GM18951 (cell line): ENCODE measurements around the gene PSG2.
"Not testable (repeated sequence)": the region's sequence is repeated elsewhere in the genome, so short reads cannot be mapped to it uniquely, and the experiment has no call there.

ENCODE experiments used
- POLR2A ChIP-seq: IDR thresholded peaks from 4 replicates; pipeline ENCODE4 v1.6.1; 2011; ENCODE audit warnings: mild to moderate bottlenecking; ENCODE audit not compliant: insufficient read length, insufficient read depth; ENCODE audit errors: extremely low read depth
- in situ Hi-C: fragments of 300-500 bp; cut with MboI; formaldehyde crosslinking; loops from one replicate; pipeline ENCODE4 v1.12.0; 2022; ENCODE audit warnings: low sequenced_read_pairs, mixed read lengths, inconsistent platforms; ENCODE audit not compliant: unreplicated experiment

PSG2 gene

DNA sequence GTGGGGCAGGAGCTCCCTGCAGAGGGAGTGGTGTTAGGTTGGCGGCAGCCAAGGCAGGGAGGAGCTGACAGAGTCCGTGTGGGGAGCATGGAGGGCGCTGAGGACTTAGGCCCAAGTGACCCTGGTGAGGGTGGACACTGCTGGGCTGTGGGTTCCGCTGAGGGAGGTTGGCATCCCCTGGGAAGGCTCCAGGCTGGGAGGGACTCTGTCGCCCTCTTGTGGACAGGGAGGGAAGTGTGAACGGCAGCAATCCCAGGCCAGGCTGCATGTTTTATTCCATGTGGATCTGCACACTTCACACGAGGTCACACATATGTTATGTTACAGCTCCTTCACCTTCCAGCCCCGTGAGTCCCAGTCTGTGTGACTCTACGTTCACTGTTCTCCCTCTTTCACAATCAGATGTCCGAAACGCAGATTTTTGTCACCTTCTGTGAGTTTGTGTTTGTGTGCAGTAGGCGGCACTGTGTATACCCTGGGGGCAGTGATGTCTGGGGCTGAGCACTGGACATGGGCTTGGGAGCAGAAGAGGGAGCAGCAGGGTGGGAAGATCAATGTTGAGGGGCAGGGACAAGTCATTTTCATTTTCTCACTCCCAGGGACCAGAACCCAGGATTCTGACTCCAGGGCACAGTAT is 1.8 kb upstream of the PSG2 start:
- in situ Hi-C loops: not testable (repeated sequence)

DNA sequence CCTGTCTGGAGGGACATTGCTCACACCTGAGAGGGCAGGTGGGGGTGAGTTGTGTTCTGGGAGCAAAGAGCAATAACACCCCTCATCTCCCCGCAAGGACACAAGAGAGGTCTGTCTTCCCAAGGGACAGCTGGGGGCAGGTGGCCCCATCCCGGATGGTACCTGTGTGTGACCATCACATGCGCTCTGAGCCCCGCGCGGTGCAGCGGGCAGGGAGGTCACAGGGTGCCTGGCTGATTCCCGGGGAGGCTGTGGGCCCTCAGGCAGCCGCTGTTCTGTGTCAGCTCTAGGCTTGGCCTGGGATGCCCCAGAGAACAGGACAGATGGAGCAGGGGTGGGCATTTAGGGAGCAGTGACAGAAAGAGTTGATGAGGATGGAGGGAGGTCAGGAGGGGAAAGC is 1.2 kb upstream of the PSG2 start:
- in situ Hi-C loops: not testable (repeated sequence)

DNA sequence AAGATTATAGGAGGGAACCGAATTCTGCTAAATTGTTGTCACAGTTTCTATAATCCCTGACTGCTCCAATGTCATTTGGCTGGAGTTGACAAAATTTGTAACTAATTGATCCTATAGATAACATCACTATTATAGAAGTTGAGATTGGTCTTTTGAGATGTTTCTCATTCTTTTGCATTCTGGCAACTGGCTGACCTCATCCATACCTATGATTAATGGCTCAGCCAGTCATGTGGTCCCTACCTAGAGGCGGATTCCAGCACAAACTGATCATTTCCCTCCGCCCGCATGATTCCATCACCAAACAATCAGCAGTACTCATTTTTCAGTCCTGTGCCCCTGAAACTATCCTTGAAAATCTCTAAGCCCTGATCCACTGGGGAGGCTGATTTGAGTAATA is 4.2 kb downstream of the PSG2 start:
- no peak for TF ChIP-seq POLR2A
- in situ Hi-C loops: no loop called here

DNA sequence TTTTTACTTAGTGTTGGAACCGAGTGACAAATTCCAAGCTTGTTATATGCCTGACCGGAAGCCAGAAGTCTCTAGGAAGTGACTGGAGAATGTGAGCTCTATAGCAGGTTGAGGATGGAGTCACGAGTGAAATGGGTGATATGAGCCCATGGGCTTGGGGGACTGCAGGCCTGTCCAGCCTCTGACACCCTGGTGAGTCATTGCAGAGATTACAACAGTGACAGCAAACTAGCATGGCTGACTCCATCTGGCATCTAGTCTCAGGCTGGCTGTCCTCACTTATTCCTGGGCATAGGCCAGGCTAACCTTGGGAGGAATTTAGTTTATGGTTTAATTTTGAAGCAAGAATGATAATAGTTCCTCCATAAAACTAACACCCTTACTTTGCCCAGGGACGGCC is 4.6 kb downstream of the PSG2 start:
- in situ Hi-C loops: not testable (repeated sequence)

DNA sequence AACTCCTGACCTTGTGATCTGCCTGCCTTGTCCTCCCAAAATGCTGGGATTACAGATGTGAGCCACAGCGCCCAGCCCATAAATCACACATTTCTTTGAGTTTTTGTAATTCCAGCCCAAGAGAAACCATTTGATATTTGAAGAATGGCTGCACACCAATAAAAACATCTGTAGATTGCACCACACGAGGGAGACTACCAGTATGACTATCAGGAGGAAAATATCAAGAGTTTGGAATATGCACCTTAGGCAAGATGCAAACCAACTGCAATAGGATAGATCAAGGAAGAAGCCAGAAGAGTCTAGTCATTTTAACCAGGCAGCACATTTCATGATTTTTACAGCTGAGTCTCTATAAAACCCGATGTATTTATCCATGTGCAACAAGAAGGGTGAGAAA is 20.1 kb downstream of the PSG2 start:
- in situ Hi-C loops: not testable (repeated sequence)

DNA sequence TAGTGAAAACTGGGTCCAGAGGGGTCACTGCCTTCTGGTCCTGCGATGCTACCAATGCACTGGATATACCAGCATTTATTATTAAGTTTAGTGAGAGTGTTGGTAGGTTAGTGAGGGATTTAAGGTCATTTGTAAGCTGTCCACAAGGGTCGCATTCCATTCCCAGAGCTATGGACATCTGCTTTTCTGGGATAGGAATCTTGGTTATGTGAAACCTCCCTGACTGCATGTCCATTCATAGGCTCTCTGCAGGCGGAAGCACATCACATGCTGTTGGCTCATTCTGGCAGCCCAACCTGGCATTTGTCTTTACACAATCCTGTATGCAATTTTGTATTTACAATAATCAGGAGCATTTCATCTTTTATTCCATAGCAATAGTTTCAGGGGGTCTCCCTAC is 21.2 kb downstream of the PSG2 start:
- in situ Hi-C loops: not testable (repeated sequence)

DNA sequence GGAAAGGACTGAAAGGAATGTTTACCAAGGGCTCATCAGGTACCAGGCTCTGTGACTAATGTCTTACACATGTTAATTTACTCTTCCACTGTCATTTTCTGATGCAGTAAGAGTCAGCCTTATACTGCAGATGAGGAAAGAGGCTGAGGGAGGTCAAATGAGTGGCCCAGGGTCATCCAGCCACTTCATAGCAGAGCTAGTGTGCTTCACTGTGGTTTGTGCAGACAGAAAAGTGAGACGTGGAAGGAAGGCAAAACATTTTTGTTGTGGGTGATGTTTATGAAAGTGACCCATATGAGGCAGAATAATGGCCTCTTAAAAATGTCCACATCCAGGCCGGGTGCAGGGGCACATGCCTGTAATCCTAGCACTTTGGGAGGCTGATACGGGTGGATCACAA is 22.2 kb downstream of the PSG2 start:
- in situ Hi-C loops: not testable (repeated sequence)

DNA sequence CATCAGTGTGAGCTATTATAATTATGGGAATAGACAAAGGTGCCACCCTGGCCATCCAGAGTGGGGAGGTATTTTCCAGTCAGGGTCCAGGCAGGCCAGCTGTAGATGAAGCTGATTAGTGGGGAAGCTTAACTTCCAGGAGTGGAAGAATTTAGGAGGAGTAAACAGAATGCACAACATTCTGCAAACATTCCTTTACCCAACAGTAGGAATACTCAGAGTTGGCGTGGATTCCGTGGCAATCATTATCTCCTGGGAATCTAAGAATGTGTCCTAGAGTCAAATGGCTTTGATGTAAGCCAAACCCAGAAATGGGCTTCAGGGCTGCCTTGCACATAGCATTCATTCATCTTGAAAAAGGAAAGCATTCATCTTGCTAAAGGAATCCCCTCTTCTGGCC is 23.0 kb downstream of the PSG2 start:
- in situ Hi-C loops: not testable (repeated sequence)

DNA sequence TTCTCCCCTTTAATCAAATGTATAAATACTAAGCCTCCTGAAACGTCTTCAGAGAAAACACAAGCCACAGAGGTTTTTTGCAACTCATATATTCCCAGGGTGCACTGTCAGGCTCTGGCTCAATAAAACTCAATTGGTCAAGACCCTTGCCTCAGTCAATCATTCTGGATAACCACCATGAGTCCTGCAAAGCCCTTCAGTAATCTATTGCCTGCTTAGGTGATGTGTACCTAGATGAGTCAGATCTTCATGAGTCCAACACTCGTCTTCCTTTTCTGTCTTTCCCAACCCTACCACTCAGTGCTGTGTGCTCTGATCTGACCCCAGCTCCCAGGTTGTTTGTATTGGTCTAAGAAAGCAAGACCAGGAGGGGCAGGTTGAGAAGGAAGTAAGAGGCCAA is 24.1 kb downstream of the PSG2 start:
- in situ Hi-C loops: not testable (repeated sequence)

DNA sequence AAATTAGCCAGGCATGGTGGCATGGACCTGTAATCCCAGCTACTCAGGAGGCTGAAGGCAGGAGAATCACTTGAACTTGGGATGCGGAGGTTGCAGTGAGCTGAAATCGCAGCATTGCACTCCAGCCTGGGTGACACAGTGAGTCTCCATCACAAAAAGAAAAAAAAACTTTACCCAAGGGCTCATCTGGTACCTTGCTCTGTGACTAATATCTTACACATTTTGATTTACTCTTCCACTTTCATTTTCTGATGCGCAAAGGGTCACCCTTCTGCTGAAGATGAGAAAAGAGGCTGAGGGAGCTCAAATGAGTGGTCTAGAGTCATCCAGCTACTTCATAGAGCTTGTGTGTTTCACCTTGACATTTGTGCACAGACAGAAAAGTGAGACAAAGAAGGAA is 34.5 kb downstream of the PSG2 start:
- in situ Hi-C loops: not testable (repeated sequence)

DNA sequence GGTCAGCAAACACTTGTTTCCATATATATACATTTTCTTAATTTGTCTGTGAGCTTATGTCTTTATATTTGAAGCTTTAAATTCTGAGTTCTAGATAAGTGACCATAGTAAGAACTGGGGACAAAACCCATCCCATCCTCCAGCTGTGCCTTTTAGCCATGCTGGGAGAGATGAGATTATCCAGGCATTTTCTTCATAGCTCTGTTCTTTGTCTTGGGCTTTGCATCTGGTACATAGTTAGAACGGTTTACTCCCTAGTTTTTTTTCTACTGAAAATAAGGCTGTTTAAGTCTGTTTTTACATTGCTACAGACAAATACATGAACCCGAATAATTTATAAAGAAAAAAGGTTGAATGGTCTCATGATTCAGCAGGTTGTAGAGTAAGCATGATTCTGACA is 35.9 kb downstream of the PSG2 start:
- in situ Hi-C loops: not testable (repeated sequence)

DNA sequence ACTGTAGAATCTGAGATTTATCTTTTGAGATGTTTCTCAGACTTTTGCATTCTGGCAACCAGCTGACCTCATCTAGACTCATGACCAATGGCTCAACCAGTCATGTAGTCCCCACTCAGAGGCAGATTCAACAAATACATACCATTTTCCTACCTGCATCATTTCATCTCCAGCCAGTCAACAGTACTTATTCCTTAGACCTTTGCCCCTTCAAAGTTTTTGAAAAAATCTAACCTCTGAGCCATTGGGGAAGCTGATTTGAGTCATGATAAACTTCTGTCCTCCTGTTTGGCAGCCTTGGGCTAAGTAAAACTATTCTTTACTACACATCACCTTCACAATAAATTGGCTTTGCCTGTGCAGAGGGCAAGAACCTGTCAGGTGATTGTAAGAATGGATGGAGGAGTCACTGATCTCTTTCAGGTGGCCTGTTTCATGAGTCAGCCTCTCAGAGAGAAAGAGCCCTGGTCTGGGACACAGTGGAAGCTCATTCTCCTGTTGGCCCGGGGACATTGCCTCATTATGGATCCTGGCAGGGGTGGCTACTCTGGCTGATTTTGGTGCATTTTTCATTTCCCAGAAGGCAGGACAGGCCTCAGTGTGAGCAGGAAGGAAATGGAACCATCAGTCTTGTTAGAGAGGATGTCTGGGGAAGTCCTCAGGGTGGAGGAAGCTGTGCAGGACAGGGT is 38.9 kb downstream of the PSG2 start:
- in situ Hi-C loops: not testable (repeated sequence)

DNA sequence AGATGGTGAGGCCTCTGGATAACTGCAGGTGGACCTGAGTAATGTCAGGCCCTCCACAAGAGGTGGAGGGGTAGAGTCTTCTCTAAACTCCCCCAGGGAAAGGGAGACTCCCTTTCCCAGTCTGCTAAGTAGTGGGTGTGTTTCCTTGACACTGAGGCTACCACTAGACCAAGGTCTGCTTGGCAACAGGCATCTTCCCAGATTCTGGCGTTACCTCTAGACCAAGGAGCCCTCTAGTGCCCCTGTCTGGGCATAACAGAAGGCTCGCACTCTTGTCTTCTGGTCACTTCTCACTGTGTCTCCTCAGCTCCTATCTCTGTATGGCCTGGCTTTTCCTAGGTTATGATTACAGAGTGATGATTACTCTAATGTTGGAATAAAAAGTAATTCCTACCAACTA is 50.9 kb downstream of the PSG2 start:
- in situ Hi-C loops: not testable (repeated sequence)

DNA sequence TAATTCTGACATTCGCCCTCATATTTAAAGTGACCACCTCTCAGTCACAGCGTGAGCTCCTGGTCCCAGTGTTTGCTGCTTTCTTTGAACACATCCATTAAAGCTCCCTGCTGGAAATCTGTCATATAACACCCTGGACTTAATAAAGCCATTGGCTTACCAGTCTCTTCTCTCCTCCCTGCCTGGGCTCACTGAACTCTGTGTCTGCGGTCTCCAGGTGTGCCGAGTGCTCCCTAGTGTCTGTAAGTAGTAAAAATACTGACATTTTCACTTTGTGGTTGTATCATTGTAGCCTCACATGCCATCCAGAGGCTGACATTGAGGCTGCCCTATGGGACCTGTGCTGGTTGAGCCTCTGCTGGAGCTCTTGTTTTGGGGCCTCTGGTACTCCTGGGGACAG is 53.6 kb downstream of the PSG2 start:
- no peak for TF ChIP-seq POLR2A
- in situ Hi-C loops: no loop called here

DNA sequence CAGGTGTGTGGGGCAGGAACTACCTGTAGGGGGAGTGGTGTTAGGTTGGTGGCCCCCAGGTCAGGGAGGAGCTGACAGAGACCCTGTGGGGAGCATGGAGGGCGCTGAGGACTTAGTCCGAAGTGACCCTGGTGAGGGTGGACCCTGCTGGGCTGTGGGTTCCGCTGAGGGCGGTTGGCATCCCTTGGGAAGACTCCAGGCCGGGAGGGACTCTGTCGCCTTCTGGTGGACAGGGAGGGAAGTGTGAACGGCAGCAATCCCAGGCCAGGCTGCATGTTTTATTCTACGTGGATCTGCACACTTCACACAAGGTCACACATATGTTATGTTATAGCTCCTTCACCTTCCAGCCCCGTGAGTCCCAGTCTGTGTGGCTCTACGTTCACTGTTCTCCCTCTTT is 54.5 kb downstream of the PSG2 start:
- in situ Hi-C loops: not testable (repeated sequence)

DNA sequence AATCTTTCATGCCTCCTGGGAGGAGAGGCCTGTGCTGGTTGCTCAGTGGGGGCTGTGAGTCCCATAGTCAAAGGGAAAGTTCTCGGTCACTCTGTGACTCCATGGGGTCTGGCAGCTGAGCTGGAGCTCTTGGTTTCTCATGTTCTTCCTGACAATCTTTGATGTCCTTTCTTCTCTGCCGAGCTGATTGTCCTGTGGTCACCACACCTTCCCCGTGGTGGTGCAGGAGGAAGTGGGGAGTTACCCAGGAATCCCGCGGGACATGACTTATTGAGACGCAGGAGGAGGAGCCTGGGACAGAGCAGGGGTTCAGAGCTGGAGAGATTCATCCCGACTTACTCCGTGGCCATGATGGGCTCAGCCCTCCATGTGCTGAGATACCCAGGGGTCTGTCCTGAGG is 55.4 kb downstream of the PSG2 start:
- in situ Hi-C loops: not testable (repeated sequence)

DNA sequence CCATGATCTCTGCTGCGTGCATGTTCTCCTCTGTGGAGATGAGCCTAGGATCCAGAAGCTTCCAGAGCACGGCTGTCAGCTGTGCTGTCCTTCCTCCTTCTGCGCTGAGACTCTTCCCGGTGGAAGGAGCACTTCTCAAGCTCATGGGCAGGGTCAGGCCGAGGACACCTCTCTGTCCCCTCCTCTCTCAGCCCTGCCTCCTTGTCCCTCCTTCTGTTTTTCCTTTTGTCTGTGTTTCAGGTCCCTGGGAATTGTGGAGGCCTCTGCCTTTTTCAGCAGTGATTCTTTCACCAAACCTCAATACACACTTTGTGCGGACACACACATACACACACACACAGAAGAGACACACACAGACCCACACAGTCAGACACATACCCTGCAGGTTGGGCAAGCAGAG is 56.1 kb downstream of the PSG2 start, which contains the start of gene PSG11:
Gene PSG11 (minus strand): TSS at position 101 of the 400 bp plus-strand sequence. CDS start 97 bp downstream, at position 4.
- in situ Hi-C loops: not testable (repeated sequence)

DNA sequence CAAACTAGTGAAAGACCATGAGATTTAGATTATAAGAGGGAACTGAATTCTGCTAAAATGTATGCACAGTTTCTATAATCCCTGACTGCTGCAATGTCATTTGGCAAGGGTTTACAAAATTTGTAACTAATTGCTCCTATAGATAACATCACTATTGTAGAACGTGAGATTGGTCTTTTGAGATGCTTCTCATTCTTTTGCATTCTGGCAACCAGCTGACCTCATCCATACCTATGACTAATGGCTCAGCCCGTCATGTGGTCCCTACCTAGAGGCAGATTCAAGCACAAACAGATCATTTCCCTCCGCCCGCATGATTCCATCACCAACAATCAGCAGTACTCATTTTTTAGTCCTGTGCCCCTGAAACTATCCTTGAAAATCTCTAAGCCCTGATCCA is 60.4 kb downstream of the PSG2 start:
- in situ Hi-C loops: not testable (repeated sequence)

DNA sequence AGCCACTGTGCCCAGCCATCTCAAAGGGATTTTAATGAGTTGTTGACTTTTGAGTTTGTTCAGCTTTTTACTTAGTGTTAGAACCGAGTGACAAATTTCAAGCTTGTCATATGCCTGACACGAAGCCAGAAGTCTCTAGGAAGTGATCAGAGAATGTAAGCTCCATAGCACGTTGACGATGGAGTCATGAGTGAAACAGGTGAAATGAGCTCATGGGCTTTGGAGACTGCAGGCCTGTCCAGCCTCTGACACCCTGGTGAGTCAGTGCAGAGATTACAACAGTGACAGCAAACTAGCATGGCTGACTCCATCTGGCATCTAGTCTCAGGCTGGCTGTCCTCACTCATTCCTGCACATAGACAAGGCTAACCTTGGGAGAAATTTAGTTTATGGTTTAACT is 60.9 kb downstream of the PSG2 start:
- in situ Hi-C loops: not testable (repeated sequence)

DNA sequence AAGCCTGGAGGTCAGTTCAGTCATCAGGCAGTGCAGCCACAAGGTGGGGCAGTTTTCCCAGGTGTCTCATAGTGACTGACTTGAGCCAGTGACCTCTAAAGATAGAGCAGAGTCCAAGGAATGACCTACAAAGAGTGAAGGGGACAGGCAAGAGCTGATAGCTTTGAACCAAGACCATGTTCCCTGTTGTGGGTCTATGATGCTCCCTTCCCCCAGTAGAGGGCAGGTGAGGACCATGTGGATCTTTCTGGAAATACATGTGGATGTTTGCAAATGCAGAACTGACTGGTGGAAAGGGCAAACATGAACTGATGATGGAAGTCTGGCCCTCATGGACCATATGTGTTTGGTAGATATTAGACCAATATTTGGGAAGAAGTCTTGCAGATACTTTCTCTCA is 62.9 kb downstream of the PSG2 start:
- in situ Hi-C loops: not testable (repeated sequence)
